Gastroesophageal sphincter (tissue), 3 donors: ENCODE results near the gene DLG3.

ENCODE experiments used
- POLR2AphosphoS5 ChIP-seq: sonication (generic); formaldehyde crosslinking; IDR thresholded peaks from one replicate; pipeline ENCODE4 v1.6.1; 2017; ENCODE audit warnings: antibody characterized with exemption
- TF ChIP-seq, protein P1 (sequence below), 4 experiments: fragments of 200-600 bp in 2 of 4; fragments of 450-650 bp in 2 of 4; sonication (generic) in 1 of 4; IDR thresholded peaks; one replicate each; pipeline ENCODE4 v1.5.1; 2017 to 2019; ENCODE audit warnings: antibody characterized with exemption in 4 of 4, mild to moderate bottlenecking in 2 of 4, moderate library complexity in 2 of 4

- TF ChIP-seq, protein P1, sequence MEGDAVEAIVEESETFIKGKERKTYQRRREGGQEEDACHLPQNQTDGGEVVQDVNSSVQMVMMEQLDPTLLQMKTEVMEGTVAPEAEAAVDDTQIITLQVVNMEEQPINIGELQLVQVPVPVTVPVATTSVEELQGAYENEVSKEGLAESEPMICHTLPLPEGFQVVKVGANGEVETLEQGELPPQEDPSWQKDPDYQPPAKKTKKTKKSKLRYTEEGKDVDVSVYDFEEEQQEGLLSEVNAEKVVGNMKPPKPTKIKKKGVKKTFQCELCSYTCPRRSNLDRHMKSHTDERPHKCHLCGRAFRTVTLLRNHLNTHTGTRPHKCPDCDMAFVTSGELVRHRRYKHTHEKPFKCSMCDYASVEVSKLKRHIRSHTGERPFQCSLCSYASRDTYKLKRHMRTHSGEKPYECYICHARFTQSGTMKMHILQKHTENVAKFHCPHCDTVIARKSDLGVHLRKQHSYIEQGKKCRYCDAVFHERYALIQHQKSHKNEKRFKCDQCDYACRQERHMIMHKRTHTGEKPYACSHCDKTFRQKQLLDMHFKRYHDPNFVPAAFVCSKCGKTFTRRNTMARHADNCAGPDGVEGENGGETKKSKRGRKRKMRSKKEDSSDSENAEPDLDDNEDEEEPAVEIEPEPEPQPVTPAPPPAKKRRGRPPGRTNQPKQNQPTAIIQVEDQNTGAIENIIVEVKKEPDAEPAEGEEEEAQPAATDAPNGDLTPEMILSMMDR (IDR thresholded peaks at IDR 0.05) = no peak
- TF ChIP-seq POLR2AphosphoS5 = peak; percentile 17
Observed at GRCh38 chrX:70480660-70481018, 36.0 kb downstream of the DLG3 start.
